AG08396 (cell line): ENCODE results near the gene AMOTL1.
A peak's percentile ranks its signal among the peaks of the same experiment; 100 is the strongest.
"Not testable (repeated sequence)": the region's sequence is repeated elsewhere in the genome, so short reads cannot be mapped to it uniquely, and the experiment has no call there.

ENCODE experiments used
- DNase-seq: peaks from one replicate; pipeline ENCODE4 v3.0.0; 2012; ENCODE audit warnings: low spot score, mixed read lengths

The AMOTL1 gene

GRCh38 chr11:94883878-94884277 is 115.7 kb downstream of the AMOTL1 start:
- DNase-seq, result peak; percentile 2

GRCh38 chr11:94884376-94884775 is 116.2 kb downstream of the AMOTL1 start:
- DNase-seq, result no peak

GRCh38 chr11:94885133-94885532 is 117.0 kb downstream of the AMOTL1 start:
- peak; percentile 3 for DNase-seq

- peak; percentile 0 for DNase-seq
Observed at GRCh38 chr11:94885581-94885980, 117.4 kb downstream of the AMOTL1 start.

DNA sequence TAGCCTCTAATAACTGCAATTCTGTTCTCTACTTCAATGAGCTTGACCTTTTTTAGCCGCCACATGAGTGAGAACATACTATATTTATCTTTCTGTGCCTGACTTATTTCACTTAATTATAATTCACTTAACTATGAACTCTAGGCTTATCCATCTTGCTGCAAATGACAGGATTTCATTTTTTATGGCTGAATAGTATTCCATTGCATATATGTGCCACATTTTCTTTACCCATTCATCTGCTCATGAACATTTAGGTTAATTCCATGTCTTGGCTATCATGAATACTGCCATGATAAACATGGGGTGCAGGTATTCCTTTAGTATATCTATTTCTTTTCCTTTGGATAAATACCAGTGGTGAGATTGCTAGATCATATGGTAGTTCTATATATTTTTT is 120.0 kb downstream of the AMOTL1 start:
- no peak for DNase-seq

GRCh38 chr11:94895451-94895850 is 127.3 kb downstream of the AMOTL1 start:
- DNase-seq, result no peak

- DNase-seq, result peak; percentile 15
Observed at GRCh38 chr11:94895971-94896370, 127.8 kb downstream of the AMOTL1 start.

DNA sequence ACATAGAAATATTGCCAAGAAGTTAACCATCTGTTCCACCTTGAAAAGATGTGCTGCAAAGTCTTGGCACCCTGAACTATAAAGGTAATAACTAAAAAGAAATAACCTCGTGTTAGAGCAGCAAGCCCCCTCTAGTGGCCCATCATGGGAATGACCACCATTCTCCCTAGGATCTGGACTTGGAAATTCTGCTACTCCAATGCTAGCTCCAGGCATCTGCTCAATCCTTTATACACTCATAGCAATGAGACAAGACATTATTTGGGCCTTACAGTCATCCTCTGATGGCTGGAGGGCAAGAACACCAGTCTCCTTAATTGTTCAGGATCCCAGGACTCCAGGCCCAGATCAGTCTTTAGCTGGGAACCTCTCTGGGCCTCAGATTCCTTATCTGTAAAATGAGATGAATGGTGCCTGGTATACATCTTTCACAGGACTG is 129.2 kb downstream of the AMOTL1 start:
- DNase-seq, result peak; percentile 38

GRCh38 chr11:94907226-94907625 is 139.1 kb downstream of the AMOTL1 start:
- no peak for DNase-seq

DNA sequence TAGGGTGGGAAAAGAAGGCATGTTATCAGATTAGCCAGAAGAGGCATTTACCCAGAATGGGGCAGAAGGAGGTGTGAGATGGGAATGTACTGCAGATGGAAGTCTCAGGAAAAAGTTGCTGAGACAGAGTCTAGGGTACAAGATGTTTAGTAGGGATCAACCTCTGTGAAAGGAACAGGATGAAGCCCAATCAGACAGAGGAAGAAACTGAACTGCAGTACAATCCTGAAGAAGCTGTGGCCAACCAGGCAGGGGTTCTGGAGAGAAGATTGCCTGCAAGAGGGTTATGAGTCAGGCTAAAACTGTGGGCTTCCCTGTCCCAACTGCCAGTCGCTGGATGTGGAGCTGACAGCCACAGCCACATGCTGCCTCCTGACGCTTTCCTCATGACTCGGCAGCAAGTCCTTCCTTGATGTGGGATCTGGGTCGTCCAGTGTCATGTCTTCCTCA is 141.2 kb downstream of the AMOTL1 start:
- DNase-seq, result peak; percentile 75

DNA sequence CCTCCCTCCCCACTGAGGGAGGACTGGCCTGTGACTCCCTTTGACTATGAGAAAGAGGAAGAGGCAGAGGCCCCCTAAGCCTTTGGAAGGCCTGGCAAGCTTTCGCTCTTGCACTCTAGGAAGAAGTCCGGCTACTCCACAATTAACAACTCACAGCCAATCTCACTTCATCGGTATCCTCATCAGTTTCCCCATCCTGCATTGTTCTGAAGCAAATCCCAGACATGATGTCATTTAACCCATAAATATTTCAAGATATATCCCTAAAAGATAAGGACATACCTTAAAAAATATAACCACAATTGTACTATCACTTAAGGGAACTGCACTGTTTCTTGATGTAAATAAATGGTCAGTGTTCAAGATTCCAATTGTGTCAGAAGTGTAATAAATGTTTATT is 142.1 kb downstream of the AMOTL1 start:
- no peak for DNase-seq

GRCh38 chr11:94910779-94911178 is 142.6 kb downstream of the AMOTL1 start:
- peak; percentile 62 for DNase-seq

- DNase-seq, result no peak
Observed at GRCh38 chr11:94912806-94913205, 144.7 kb downstream of the AMOTL1 start.

- DNase-seq, result not testable (repeated sequence)
Observed at GRCh38 chr11:94913718-94914394, 145.7 kb downstream of the AMOTL1 start.

DNA sequence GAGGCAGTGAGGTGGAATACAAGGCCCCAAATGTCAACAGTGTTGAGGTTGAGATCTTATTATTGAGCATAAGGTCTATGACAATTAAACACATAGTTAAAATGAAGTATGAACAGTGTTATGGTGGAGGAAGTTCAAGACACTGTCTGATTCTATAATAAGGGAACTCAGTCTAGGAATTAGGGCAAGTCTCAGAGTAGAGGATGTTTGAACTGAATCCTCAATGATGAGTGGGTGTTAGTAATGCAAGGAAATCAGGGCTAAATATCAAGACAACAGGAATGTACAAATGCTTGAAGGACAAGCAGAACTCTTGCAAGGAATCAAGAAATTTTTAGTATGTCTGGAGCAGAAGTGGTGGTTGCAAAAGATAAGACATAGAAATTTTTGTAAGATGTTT is 152.2 kb downstream of the AMOTL1 start:
- no peak for DNase-seq

DNA sequence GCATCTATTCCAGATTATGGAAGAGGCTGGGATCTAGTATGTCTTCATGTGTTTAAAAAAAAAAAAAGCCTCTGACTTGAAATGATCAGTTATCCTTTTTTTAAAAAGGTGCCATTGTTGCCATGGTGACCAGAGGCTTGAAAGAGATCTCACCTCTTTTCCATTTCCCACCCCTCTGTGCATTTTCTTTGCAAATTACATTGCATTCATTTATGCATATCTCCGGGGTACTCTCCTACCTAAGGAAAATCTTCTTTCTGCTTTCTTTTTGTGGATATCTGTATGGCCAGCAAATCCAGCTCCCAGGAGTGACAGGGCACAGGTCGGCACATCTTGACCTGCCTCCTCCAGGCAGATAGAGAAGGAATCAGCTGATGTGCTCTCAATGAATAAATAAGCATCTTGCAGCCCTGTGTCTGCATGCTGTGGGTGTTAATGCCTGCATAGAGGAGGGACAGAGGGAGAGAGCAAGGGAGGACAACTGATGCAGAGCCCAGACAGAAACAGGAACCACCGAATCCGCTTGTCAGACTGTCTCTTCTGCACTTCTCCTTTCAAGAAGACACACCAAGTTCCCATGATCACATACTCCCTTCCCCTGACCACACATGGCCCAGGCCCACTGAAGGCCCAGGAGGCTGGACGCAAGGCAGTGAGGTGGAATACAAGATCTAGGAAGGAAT is 154.3 kb downstream of the AMOTL1 start:
- no peak for DNase-seq

DNA sequence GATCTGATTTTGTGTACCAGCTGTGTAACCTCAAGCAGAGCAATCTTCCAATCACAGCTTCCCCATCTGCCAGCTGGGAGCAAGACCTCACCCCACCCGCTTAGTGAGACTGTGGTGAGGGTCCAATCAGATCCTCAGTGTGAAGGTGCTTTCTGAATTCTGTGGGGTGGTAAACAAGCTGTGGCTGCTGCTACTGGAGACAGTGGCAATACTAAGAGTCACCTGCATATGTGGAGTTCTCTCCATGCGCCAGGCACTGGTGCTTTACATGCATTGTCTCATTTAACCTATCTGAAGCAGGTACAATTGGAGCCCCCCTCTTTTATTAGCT is 154.8 kb downstream of the AMOTL1 start:
- no peak for DNase-seq

DNA sequence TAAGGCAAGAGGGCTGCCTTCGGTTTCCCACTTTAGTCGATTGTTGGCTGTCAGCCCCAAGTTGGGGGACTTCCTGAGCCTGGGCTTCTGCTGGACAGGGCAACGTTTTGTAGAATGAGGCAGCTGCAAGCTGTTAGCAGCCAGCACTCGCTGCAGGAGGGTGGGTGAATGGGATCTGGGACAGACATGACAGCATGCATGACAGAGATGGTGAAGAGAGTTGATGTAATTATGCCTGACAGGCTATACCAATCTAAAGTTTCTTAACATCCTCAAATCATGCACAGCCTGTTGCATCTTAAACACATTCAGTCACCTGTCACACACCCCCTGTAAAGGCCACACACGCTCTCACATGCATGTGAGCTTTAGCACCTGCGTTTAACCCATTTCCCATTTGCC is 156.0 kb downstream of the AMOTL1 start:
- no peak for DNase-seq

GRCh38 chr11:94924612-94925011 is 156.5 kb downstream of the AMOTL1 start:
- peak; percentile 30 for DNase-seq

DNA sequence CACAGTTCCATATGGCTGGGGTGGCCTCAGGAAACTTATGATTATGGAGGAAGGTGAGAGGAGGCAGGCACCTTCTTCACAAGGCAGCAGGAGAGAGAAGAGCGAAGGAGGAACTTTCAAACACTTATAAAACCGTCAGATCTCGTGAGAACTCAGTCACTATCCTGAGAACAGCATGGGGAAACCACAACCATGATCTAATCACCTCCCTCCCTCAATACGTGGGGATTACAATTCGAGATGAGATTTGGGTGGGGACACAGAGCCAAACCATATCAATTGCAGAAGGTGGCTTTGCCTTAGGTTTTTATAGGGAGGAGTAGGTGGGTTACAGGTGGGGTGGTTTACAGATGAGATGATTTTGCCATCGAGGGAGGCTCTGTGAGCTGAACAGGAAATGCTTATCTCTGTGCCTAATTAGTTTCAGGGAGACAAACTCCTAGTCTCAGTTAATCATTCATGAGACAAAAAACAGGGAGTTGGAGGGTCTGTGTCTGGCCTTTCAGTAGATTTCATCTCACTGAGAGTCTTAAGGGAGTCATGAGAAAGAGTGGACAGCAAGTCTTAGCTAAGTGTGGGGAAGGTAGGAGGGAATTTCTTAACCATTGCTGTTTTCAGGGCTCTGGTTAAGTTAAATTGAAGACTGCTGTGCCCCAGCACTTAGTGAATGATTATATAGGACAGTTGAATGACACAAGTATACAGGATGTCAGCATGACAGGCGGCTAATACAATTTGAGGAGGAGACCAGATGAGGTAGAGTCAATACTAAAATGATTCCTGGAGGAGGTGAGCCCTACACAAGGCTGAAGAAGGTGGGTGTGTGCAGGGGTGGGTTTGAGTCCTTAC is 157.5 kb downstream of the AMOTL1 start:
- DNase-seq, result no peak

DNA sequence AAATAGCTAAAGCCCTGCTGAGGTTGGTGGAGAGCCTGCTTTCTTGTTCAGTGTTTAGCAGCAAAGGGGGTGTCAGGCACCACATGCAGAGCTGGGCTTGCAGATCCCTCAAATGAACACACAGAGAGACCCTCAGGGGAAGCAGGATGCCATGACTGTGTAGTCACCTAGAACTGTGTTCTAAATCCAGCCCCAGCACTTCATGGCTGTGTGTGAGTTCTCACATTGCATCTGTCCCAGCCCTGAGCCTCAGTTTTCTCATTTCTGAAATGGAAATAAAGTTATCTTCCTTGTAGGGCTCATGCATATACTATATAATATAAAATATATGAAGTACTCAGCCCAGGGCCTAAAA is 158.1 kb downstream of the AMOTL1 start:
- no peak for DNase-seq
